HEK293T (cell line): ENCODE results near the gene IL1F10.

Source experiments
- BHLHE40 ChIP-seq: fragments of 450-650 bp; IDR thresholded peaks from 2 replicates; pipeline ENCODE4 v1.6.1; 2016; ENCODE audit warnings: mild to moderate bottlenecking, moderate library complexity, borderline replicate concordance
- ELF4 ChIP-seq: fragments of 450-650 bp; IDR thresholded peaks from 2 replicates; pipeline ENCODE4 v1.6.1; 2017; ENCODE audit warnings: antibody characterized with exemption
- FOXA1 ChIP-seq: fragments of 450-650 bp; IDR thresholded peaks from 2 replicates; pipeline ENCODE4 v1.6.1; 2016; ENCODE audit warnings: mild to moderate bottlenecking
- FOXM1 ChIP-seq: fragments of 450-650 bp; IDR thresholded peaks from 2 replicates; pipeline ENCODE4 v1.6.1; 2017; ENCODE audit warnings: mild to moderate bottlenecking, borderline replicate concordance
- HDGF ChIP-seq: fragments of 450-650 bp; IDR thresholded peaks from 2 replicates; pipeline ENCODE4 v1.6.1; 2017; ENCODE audit warnings: antibody characterized with exemption, borderline replicate concordance
- NFRKB ChIP-seq: fragments of 450-650 bp; IDR thresholded peaks from 2 replicates; pipeline ENCODE4 v1.6.1; 2016; ENCODE audit warnings: mild to moderate bottlenecking, moderate library complexity
- SP1 ChIP-seq: fragments of 450-650 bp; IDR thresholded peaks from 2 replicates; pipeline ENCODE4 v1.6.1; 2017
- TARDBP ChIP-seq: fragments of 450-650 bp; IDR thresholded peaks from 2 replicates; pipeline ENCODE4 v1.6.1; 2016

DNA sequence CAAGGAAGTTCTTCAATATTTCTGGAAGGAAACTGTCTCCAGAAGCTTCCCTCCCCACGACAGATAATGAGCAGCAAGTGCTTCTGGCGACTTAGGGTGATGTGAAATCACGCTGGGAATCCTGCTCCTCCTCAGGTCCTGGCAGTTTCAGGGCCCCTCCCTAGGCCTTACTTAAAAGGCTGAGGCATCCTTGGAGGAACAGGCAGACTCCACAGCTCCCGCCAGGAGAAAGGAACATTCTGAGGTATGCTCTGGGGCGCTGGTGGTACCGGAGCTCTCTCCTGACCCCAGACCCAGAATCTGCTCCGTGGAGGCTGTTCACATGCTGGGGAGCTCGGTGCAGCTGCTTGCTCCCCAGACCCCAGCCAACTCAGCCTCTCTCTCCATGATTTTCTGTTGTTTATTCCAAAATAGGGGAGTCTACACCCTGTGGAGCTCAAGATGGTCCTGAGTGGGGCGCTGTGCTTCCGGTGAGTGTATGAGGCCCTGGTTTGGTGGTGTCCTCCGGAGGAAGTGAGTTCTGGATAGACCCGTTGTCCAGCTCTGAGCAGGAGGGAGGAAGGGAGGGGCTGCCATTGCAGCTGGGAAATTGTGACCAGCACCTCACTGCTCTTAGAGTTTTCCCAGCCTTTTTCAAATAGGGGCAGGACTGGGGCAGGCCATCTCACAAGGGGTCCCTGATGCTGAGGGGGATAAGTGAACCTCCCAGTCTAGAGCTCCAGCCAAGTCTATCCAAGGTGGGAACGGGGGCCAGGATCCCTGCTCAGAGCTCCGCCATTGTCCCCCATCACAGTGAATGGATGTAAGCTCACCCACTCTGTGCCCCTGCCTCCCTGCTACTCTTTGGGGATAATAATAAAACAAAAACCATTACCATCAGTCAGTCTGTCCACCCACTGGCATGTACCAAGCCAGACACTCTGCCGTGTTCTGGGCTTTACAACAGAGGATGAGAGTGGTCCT, 8.5 kb upstream of the IL1F10 start, which contains the start of gene IL36RN:
- TF ChIP-seq FOXM1 (no peak), HDGF (no peak), ELF4 (no peak), SP1 (no peak), TARDBP (no peak), BHLHE40 (no peak), FOXA1 (no peak), NFRKB (no peak)
